Measurements from ENCODE around the gene IL1A.

GRCh38 chr2:112794131-112794733 is 9.9 kb upstream of the IL1A start:
- TF ChIP-seq POLR2AphosphoS5 (IDR thresholded peaks at IDR 0.05) (peak; percentile 68 to 84), CTCF (IDR thresholded peaks at IDR 0.05) (no peak), EP300 (IDR thresholded peaks at IDR 0.05) (peak in 2 of 4 donors; percentile 64 to 77)

Data from upper lobe of left lung (tissue), 4 donors.